ENCODE results near the gene SLAMF6. TPM values are rescaled to one million over a fixed set of nuclear protein-coding genes. Genes with fewer than 3 reads are reported as not detected.
"Not testable (repeated sequence)": the region's sequence is repeated elsewhere in the genome, so short reads cannot be mapped to it uniquely, and the experiment has no call there.

Gene SLAMF6
- total and polyA plus RNA-seq, 2 donors (not counting 1 experiment from before 2014, with no cell fraction given): not detected

- no peaks in the 10 kb centered on the region for H3K79me2 ChIP-seq (ENCODE audit: control insufficient read depth, insufficient read depth, low read length)
- no peaks in the 10 kb centered on the region for H3K27me3 ChIP-seq (ENCODE audit: control insufficient read depth, insufficient read depth, low read length)
- no peaks in the 10 kb centered on the region for H3K36me3 ChIP-seq (ENCODE audit: control insufficient read depth, insufficient read depth, low read length)
- H3K9ac ChIP-seq (ENCODE audit: insufficient read depth, low read length): no peak overlapping the region
- H3K4me1 ChIP-seq (ENCODE audit: control insufficient read depth, extremely low read depth, insufficient read depth, low read length): no peaks in the 10 kb centered on the region
- no peak overlapping the region for H3K4me2 ChIP-seq (ENCODE audit: extremely low read depth, insufficient read depth, low read length)
- no peak overlapping the region for H3K4me3 ChIP-seq (replicated peaks in 1 of 4; ENCODE audit: control extremely low read depth in 1 of 4, insufficient read depth in 1 of 4, low read depth in 3 of 4, low read length in 4 of 4)
- DNase-seq (ENCODE audit: low read depth in 2 of 2): no peak
- no peaks in the 10 kb centered on the region for H4K20me1 ChIP-seq (ENCODE audit: control insufficient read depth, extremely low read depth, insufficient read depth, low read length)
- H3K9me3 ChIP-seq (ENCODE audit: control insufficient read depth, insufficient read depth, low read depth, low read length): no peaks in the 10 kb centered on the region
- TF ChIP-seq EZH2 (IDR thresholded peaks at IDR 0.05; ENCODE audit: low read length, missing control alignments): no peak
- TF ChIP-seq, protein P1, sequence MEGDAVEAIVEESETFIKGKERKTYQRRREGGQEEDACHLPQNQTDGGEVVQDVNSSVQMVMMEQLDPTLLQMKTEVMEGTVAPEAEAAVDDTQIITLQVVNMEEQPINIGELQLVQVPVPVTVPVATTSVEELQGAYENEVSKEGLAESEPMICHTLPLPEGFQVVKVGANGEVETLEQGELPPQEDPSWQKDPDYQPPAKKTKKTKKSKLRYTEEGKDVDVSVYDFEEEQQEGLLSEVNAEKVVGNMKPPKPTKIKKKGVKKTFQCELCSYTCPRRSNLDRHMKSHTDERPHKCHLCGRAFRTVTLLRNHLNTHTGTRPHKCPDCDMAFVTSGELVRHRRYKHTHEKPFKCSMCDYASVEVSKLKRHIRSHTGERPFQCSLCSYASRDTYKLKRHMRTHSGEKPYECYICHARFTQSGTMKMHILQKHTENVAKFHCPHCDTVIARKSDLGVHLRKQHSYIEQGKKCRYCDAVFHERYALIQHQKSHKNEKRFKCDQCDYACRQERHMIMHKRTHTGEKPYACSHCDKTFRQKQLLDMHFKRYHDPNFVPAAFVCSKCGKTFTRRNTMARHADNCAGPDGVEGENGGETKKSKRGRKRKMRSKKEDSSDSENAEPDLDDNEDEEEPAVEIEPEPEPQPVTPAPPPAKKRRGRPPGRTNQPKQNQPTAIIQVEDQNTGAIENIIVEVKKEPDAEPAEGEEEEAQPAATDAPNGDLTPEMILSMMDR (conservative IDR thresholded peaks at IDR 0.05 in 1 of 2, IDR thresholded peaks at IDR 0.05 in 1 of 2; ENCODE audit: low read depth in 1 of 2, low read length in 2 of 2): no peak
- no peak overlapping the region for H3K27ac ChIP-seq (ENCODE audit: insufficient read depth, low read length)
- H2AFZ ChIP-seq (ENCODE audit: low read length): no peak overlapping the region
These were observed 20.0 kb downstream of the SLAMF6 start for GRCh38 chr1:160503087-160503486.

GRCh38 chr1:160500321-160500990, 22.6 kb downstream of the SLAMF6 start:
- H3K9me3 ChIP-seq (ENCODE audit: control insufficient read depth, insufficient read depth, low read depth, low read length): no peaks in the 10 kb centered on the region
- no peak overlapping the region for H2AFZ ChIP-seq (ENCODE audit: low read length)
- no peaks in the 10 kb centered on the region for H3K79me2 ChIP-seq (ENCODE audit: control insufficient read depth, insufficient read depth, low read length)
- H3K4me3 ChIP-seq (replicated peaks in 1 of 4; ENCODE audit: control extremely low read depth in 1 of 4, insufficient read depth in 1 of 4, low read depth in 3 of 4, low read length in 4 of 4): no peak overlapping the region
- TF ChIP-seq EZH2 (IDR thresholded peaks at IDR 0.05; ENCODE audit: low read length, missing control alignments): no peak
- TF ChIP-seq, protein P1 (conservative IDR thresholded peaks at IDR 0.05 in 1 of 2, IDR thresholded peaks at IDR 0.05 in 1 of 2; ENCODE audit: low read depth in 1 of 2, low read length in 2 of 2): no peak
- H3K4me1 ChIP-seq (ENCODE audit: control insufficient read depth, extremely low read depth, insufficient read depth, low read length): no peaks in the 10 kb centered on the region
- no peaks in the 10 kb centered on the region for H3K36me3 ChIP-seq (ENCODE audit: control insufficient read depth, insufficient read depth, low read length)
- no peaks in the 10 kb centered on the region for H3K27me3 ChIP-seq (ENCODE audit: control insufficient read depth, insufficient read depth, low read length)
- no peak overlapping the region for H3K9ac ChIP-seq (ENCODE audit: insufficient read depth, low read length)
- H3K4me2 ChIP-seq (ENCODE audit: extremely low read depth, insufficient read depth, low read length): no peak overlapping the region
- no peak overlapping the region for H3K27ac ChIP-seq (ENCODE audit: insufficient read depth, low read length)
- H4K20me1 ChIP-seq (ENCODE audit: control insufficient read depth, extremely low read depth, insufficient read depth, low read length): no peaks in the 10 kb centered on the region
- DNase-seq (ENCODE audit: low read depth in 2 of 2): no peak

GRCh38 chr1:160499631-160500030, 23.4 kb downstream of the SLAMF6 start:
- Histone ChIP-seq H4K20me1 (ENCODE audit: control insufficient read depth, extremely low read depth, insufficient read depth, low read length) (no peaks in the 10 kb centered on the region), H3K79me2 (ENCODE audit: control insufficient read depth, insufficient read depth, low read length) (no peaks in the 10 kb centered on the region), H3K9ac (ENCODE audit: insufficient read depth, low read length) (no peak overlapping the region), H3K36me3 (ENCODE audit: control insufficient read depth, insufficient read depth, low read length) (no peaks in the 10 kb centered on the region), H3K4me1 (ENCODE audit: control insufficient read depth, extremely low read depth, insufficient read depth, low read length) (no peaks in the 10 kb centered on the region), H3K27me3 (ENCODE audit: control insufficient read depth, insufficient read depth, low read length) (no peaks in the 10 kb centered on the region), H3K9me3 (ENCODE audit: control insufficient read depth, insufficient read depth, low read depth, low read length) (no peaks in the 10 kb centered on the region), H3K4me2 (ENCODE audit: extremely low read depth, insufficient read depth, low read length) (no peak overlapping the region), H3K27ac (ENCODE audit: insufficient read depth, low read length) (no peak overlapping the region), H2AFZ (ENCODE audit: low read length) (no peak overlapping the region), H3K4me3 (replicated peaks in 1 of 4; ENCODE audit: control extremely low read depth in 1 of 4, insufficient read depth in 1 of 4, low read depth in 3 of 4, low read length in 4 of 4) (no peak overlapping the region)
- TF ChIP-seq, protein P1 (conservative IDR thresholded peaks at IDR 0.05 in 1 of 2, IDR thresholded peaks at IDR 0.05 in 1 of 2; ENCODE audit: low read depth in 1 of 2, low read length in 2 of 2): no peak
- no peak for TF ChIP-seq EZH2 (IDR thresholded peaks at IDR 0.05; ENCODE audit: low read length, missing control alignments)
- DNase-seq (ENCODE audit: low read depth in 2 of 2): no peak

DNA sequence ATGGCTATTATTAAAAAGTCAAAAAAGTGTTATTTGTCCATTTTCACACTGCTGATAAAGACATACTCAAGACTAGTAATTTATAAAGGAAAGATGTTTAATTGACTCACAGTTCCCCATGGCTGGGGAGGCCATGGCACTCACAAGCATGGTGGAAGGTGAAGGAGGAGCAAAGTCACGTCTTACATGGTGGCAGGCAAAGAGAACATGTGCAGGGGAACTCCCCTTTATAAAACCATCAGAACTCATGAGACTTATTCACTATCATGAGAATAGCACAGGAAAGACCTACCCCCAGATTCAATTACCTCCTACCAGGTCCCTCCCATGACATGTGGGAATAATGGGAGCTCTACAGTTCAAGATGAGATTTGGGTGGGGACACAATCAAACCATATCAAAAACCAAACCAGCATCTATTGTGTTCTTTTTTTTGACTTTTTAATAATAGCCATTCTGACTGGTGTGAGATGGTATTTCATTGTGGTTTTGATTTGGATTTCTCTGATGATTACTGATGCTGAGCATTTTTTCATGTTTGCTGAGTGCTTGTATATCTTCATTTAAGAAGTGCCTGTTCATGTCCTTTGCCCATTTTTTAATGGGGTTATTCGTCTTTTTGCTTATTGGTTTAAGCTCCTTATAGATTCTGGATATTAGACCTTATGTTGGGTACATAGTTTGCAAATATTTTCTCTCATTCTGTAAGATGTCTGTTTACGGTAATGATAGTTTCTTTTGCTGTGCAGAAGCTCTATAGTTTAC, 24.6 kb downstream of the SLAMF6 start:
- H2AFZ ChIP-seq (ENCODE audit: low read length); DNase-seq (ENCODE audit: low read depth in 2 of 2); H3K4me2 ChIP-seq (ENCODE audit: extremely low read depth, insufficient read depth, low read length); H3K36me3 ChIP-seq (ENCODE audit: control insufficient read depth, insufficient read depth, low read length); H3K4me1 ChIP-seq (ENCODE audit: control insufficient read depth, extremely low read depth, insufficient read depth, low read length); H3K9ac ChIP-seq (ENCODE audit: insufficient read depth, low read length); H4K20me1 ChIP-seq (ENCODE audit: control insufficient read depth, extremely low read depth, insufficient read depth, low read length); H3K27me3 ChIP-seq (ENCODE audit: control insufficient read depth, insufficient read depth, low read length); H3K79me2 ChIP-seq (ENCODE audit: control insufficient read depth, insufficient read depth, low read length); H3K9me3 ChIP-seq (ENCODE audit: control insufficient read depth, insufficient read depth, low read depth, low read length); H3K4me3 ChIP-seq (replicated peaks in 1 of 4; ENCODE audit: control extremely low read depth in 1 of 4, insufficient read depth in 1 of 4, low read depth in 3 of 4, low read length in 4 of 4); H3K27ac ChIP-seq (ENCODE audit: insufficient read depth, low read length): not testable (repeated sequence)
